CD4-positive, alpha-beta T cell (primary cell): Measurements from ENCODE around the gene RFXAP. TPM values are rescaled to one million over a fixed set of nuclear protein-coding genes. Genes with fewer than 3 reads are reported as not detected.

Experiments
- ATAC-seq: fragments of 200-7000 bp; cut with Tn5 transposase; one replicate; pipeline ENCODE4 v1.10.0; 2022; ENCODE audit warnings: mild to moderate bottlenecking; ENCODE audit not compliant: poor library complexity
- CTCF ChIA-PET: fragments of 350-600 bp; sonication (Branson Sonifier 250); formaldehyde crosslinking; loops from one replicate; lab custom pipeline; 2021; ENCODE audit warnings: antibody characterized with exemption, inconsistent platforms; lab: Charles Lee
- POLR2A ChIA-PET: fragments of 350-600 bp; sonication (Branson Sonifier 250); formaldehyde crosslinking; loops from one replicate; lab custom pipeline; 2021; ENCODE audit warnings: antibody characterized with exemption, inconsistent platforms; lab: Charles Lee
- DNase-seq, 14 experiments: peaks; one replicate each; pipeline ENCODE4 v3.0.0-alpha.2; 2013 to 2020; ENCODE audit warnings: mixed read lengths in 2 of 14
- H3K27ac ChIP-seq, 2 donors: one replicate each; pipeline versions ENCODE4 v1.5.1 to v1.7.0; 2013; ENCODE audit warnings: low read length in 2 of 2, low read depth in 1 of 2, mild to moderate bottlenecking in 1 of 2
- H3K27me3 ChIP-seq, 2 experiments: 1 replicate in 1 of 2; 2 replicates in 1 of 2; pipeline versions ENCODE4 v1.6.1 to v1.7.0; 2013; ENCODE audit warnings: low read length in 2 of 2, control low read depth in 1 of 2, mild to moderate bottlenecking in 1 of 2, moderate library complexity in 1 of 2; ENCODE audit not compliant: insufficient read depth in 2 of 2, control insufficient read depth in 1 of 2
- H3K36me3 ChIP-seq: one replicate; pipeline ENCODE4 v1.6.1; 2013; ENCODE audit warnings: low read length, control low read depth; ENCODE audit not compliant: insufficient read depth
- H3K4me1 ChIP-seq: one replicate; pipeline ENCODE4 v1.6.1; 2013; ENCODE audit warnings: low read length, control low read depth; ENCODE audit not compliant: insufficient read depth
- H3K4me3 ChIP-seq: one replicate; pipeline ENCODE4 v1.5.1; 2013; ENCODE audit warnings: mild to moderate bottlenecking, low read length, moderate library complexity
- H3K9me3 ChIP-seq, 2 experiments: 1 replicate in 1 of 2; 2 replicates in 1 of 2; pipeline versions ENCODE4 v1.6.1 to v1.7.0; 2013; ENCODE audit warnings: low read length in 2 of 2, mild to moderate bottlenecking in 2 of 2, control low read depth in 1 of 2, moderate library complexity in 1 of 2; ENCODE audit not compliant: control insufficient read depth in 1 of 2, insufficient read depth in 1 of 2
- H3K27ac Mint-ChIP-seq: one replicate; pipeline ENCODE4 v1.8.0; 2020; ENCODE audit warnings: mixed read lengths
- H3K27me3 Mint-ChIP-seq: one replicate; pipeline ENCODE4 v1.8.0; 2021; ENCODE audit warnings: mixed read lengths
- H3K36me3 Mint-ChIP-seq: one replicate; pipeline ENCODE4 v1.8.0; 2021; ENCODE audit warnings: low read depth, mixed read lengths
- H3K4me1 Mint-ChIP-seq: one replicate; pipeline ENCODE4 v1.8.0; 2021; ENCODE audit warnings: low read depth, mixed read lengths
- H3K4me3 Mint-ChIP-seq: one replicate; pipeline ENCODE4 v1.8.0; 2020; ENCODE audit warnings: mild to moderate bottlenecking, mixed read lengths
- H3K9me3 Mint-ChIP-seq: one replicate; pipeline ENCODE4 v1.8.0; 2020; ENCODE audit warnings: mixed read lengths
- intact Hi-C, 2 experiments: fragments of 100-400 bp; cut with DNase I in 1 of 2; cut with micrococcal nuclease in 1 of 2; formaldehyde crosslinking; loops; one replicate each; pipeline versions ENCODE4 v1.15.1 to v1.9.0; 2023 to 2025; cut with DNase I, micrococcal nuclease
- total RNA-seq, 174 experiments: library from RNA in 2 of 174; stranded (reverse) in 2 of 174; gene quantifications; one replicate each; pipeline ENCODE4 v1.2.3 and lab custom pipeline; 2021 to 2026
- TF ChIP-seq, protein P1 (sequence below): fragments of 200-600 bp; IDR thresholded peaks from one replicate; pipeline ENCODE4 v1.8.0; 2022; ENCODE audit warnings: antibody characterized with exemption, mild to moderate bottlenecking

Gene RFXAP
- total RNA-seq, 2 experiments from 2014 or later, result 5.8 to 6.0 TPM

DNA sequence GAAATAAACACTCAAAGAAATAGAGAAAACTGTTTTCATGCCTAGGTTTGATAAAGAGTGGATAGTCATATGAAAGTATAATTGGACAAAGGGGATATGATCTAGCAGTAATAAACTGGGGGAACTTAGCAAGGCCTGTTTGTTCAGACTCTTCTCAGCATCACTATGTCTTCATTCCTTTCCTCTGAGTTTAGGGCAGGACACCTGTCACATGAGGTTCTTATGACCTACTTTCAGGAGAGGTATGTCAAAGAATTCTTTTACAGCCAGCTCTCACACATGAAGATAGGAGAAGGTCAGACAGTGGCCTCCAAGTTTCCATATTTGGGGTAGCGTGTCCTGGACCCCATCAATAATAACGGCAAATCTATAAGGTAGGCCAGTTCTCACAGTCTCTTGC, 11.4 kb upstream of the RFXAP start:
- H3K4me3 ChIP-seq, result no peak overlapping the region
- no peaks in the 10 kb centered on the region for H3K36me3 ChIP-seq
- POLR2A ChIA-PET, result no interaction called here
- Mint-ChIP-seq H3K4me1 (no peaks in the 10 kb centered on the region), H3K4me3 (no peak overlapping the region), H3K27ac (no peak overlapping the region), H3K9me3 (no peaks in the 10 kb centered on the region), H3K27me3 (peaks cover 71% of the 10 kb centered on the region), H3K36me3 (no peaks in the 10 kb centered on the region)
- H3K27ac ChIP-seq, result no peak overlapping the region
- ATAC-seq (no peak), DNase-seq (no peak)
- no peaks in the 10 kb centered on the region for H3K9me3 ChIP-seq
- intact Hi-C loops, result no loop called here
- TF ChIP-seq, protein P1, sequence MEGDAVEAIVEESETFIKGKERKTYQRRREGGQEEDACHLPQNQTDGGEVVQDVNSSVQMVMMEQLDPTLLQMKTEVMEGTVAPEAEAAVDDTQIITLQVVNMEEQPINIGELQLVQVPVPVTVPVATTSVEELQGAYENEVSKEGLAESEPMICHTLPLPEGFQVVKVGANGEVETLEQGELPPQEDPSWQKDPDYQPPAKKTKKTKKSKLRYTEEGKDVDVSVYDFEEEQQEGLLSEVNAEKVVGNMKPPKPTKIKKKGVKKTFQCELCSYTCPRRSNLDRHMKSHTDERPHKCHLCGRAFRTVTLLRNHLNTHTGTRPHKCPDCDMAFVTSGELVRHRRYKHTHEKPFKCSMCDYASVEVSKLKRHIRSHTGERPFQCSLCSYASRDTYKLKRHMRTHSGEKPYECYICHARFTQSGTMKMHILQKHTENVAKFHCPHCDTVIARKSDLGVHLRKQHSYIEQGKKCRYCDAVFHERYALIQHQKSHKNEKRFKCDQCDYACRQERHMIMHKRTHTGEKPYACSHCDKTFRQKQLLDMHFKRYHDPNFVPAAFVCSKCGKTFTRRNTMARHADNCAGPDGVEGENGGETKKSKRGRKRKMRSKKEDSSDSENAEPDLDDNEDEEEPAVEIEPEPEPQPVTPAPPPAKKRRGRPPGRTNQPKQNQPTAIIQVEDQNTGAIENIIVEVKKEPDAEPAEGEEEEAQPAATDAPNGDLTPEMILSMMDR, result no peak
- H3K4me1 ChIP-seq, result no peaks in the 10 kb centered on the region
- CTCF ChIA-PET, result no interaction called here
- H3K27me3 ChIP-seq, result peaks cover 2 to 11% of the 10 kb centered on the region in 2 experiments

DNA sequence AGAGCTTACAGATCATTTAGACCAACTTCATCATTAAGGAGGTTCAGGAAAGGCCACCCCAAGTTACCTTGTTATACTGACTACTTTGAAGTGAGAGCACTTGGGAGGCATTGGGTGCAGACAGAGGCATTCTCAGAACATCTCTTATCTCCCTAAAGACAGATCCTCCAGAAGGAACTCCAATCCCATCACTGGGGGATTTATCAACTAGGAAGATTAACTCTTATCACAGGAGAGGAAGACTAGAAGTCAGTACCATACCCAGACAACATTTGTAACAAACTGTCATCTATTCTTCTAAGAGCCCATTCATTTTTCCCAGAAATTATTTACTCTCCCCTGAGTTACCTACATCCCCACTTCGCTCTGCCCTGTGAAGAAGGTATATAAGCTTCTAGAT, 5.8 kb upstream of the RFXAP start:
- no peaks in the 10 kb centered on the region for H3K36me3 Mint-ChIP-seq
- no peak overlapping the region for H3K4me3 ChIP-seq
- no peak overlapping the region for H3K27ac Mint-ChIP-seq
- H3K4me1 ChIP-seq, result no peaks in the 10 kb centered on the region
- POLR2A ChIA-PET, result no interaction called here
- intact Hi-C loops, result no loop called here
- DNase-seq, result no peak
- H3K36me3 ChIP-seq, result no peaks in the 10 kb centered on the region
- no peak overlapping the region for H3K27ac ChIP-seq
- peaks cover 50% of the 10 kb centered on the region for H3K27me3 Mint-ChIP-seq
- TF ChIP-seq, protein P1, result no peak
- no peak for ATAC-seq
- H3K4me1 Mint-ChIP-seq, result peaks cover 2% of the 10 kb centered on the region
- H3K9me3 Mint-ChIP-seq, result no peaks in the 10 kb centered on the region
- H3K9me3 ChIP-seq, result no peaks in the 10 kb centered on the region
- CTCF ChIA-PET, result no interaction called here
- H3K4me3 Mint-ChIP-seq, result no peak overlapping the region
- peaks cover 2 to 15% of the 10 kb centered on the region in 2 experiments for H3K27me3 ChIP-seq

DNA sequence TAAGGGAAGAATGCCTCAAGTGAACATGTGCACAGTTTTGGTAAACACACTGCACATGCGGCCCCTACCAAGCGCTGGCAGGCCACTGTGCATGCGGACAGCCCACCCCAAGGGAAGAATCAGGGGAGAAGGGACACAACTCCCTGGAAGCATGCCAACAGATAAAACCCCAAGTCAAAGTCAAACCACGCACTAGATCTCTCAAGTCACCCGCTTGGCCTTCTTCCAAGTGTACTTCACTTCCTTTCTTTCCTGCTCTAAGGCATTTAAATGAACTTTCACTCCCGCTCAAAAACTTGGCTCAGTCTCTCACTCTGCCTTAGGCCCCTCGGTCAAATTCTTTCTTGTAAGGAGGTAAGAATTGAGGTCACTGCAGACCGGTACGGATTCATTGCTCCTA, 4.6 kb upstream of the RFXAP start:
- H3K36me3 ChIP-seq, result no peaks in the 10 kb centered on the region
- CTCF ChIA-PET, result interaction anchor here (1.3 kb wide), 1 partner anchor 12 kb away, joined by 3 read pairs; no protein-coding TSS in a partner anchor
- no peaks in the 10 kb centered on the region for H3K9me3 Mint-ChIP-seq
- H3K27ac Mint-ChIP-seq, result no peak overlapping the region
- no peak overlapping the region for H3K4me3 Mint-ChIP-seq
- peaks cover 11% of the 10 kb centered on the region for H3K4me1 Mint-ChIP-seq
- intact Hi-C loops, result no loop called here
- ATAC-seq (no peak), DNase-seq (no peak)
- POLR2A ChIA-PET, result no interaction called here
- peaks cover 5% of the 10 kb centered on the region for H3K4me1 ChIP-seq
- no peaks in the 10 kb centered on the region for H3K9me3 ChIP-seq
- no peak overlapping the region for H3K27ac ChIP-seq
- peaks cover 45% of the 10 kb centered on the region for H3K27me3 Mint-ChIP-seq
- H3K27me3 ChIP-seq, result peaks cover 2 to 12% of the 10 kb centered on the region in 2 experiments
- peaks cover 2% of the 10 kb centered on the region for H3K36me3 Mint-ChIP-seq
- H3K4me3 ChIP-seq, result no peak overlapping the region
- TF ChIP-seq, protein P1, result no peak
